Tibial nerve (tissue), 4 donors: Measurements from ENCODE around the gene PSEN2.

Source experiments
- EP300 ChIP-seq, 2 donors: sonication (generic); formaldehyde crosslinking; IDR thresholded peaks; one replicate each; pipeline ENCODE4 v1.6.1; 2017; ENCODE audit warnings: antibody characterized with exemption in 2 of 2, mild to moderate bottlenecking in 1 of 2
- POLR2A ChIP-seq, 2 donors: fragments of 450-650 bp; IDR thresholded peaks; one replicate each; pipeline ENCODE4 v1.6.1; 2017; ENCODE audit warnings: antibody characterized with exemption in 2 of 2, mild to moderate bottlenecking in 2 of 2, moderate library complexity in 2 of 2
- TF ChIP-seq, protein P1 (sequence below), 5 experiments: fragments of 200-600 bp in 3 of 5; fragments of 450-650 bp in 2 of 5; sonication (generic) in 3 of 5; IDR thresholded peaks; one replicate each; pipeline ENCODE4 v1.5.1; 2016 to 2019; ENCODE audit warnings: antibody characterized with exemption in 5 of 5, mild to moderate bottlenecking in 3 of 5, moderate library complexity in 2 of 5

DNA sequence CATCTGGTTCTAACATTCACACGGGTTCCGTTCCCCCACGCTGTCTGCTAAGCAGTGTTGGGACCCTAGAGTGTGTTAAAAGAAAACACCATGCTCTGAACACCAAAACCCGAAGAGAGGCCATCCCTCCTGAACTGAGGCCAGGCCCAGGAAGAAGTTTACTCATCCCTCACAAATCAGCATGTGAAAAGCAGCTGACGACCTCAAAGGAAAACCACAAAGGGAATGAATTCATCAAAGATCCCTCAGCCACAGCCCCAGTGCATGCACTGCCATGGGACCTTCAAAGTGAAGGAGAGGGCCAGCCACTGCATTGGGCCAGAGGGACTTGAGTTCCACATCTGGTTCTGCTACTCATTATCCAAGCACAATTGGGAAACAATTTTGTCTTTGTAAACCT lies 7.0 kb upstream of the PSEN2 start:
- no peak for TF ChIP-seq POLR2A (IDR thresholded peaks at IDR 0.05)
- TF ChIP-seq, protein P1, sequence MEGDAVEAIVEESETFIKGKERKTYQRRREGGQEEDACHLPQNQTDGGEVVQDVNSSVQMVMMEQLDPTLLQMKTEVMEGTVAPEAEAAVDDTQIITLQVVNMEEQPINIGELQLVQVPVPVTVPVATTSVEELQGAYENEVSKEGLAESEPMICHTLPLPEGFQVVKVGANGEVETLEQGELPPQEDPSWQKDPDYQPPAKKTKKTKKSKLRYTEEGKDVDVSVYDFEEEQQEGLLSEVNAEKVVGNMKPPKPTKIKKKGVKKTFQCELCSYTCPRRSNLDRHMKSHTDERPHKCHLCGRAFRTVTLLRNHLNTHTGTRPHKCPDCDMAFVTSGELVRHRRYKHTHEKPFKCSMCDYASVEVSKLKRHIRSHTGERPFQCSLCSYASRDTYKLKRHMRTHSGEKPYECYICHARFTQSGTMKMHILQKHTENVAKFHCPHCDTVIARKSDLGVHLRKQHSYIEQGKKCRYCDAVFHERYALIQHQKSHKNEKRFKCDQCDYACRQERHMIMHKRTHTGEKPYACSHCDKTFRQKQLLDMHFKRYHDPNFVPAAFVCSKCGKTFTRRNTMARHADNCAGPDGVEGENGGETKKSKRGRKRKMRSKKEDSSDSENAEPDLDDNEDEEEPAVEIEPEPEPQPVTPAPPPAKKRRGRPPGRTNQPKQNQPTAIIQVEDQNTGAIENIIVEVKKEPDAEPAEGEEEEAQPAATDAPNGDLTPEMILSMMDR (IDR thresholded peaks at IDR 0.05) = no peak
- TF ChIP-seq EP300 (IDR thresholded peaks at IDR 0.05) = no peak
